Right lobe of liver (tissue), 4 donors: ENCODE data around the gene BTD.

Experiments used
- POLR2A ChIP-seq: fragments of 450-650 bp; IDR thresholded peaks from one replicate; pipeline ENCODE4 v1.6.1; 2017; ENCODE audit warnings: antibody characterized with exemption, mild to moderate bottlenecking
- TF ChIP-seq, protein P1 (sequence below), 4 donors: fragments of 200-600 bp in 3 of 4; fragments of 450-650 bp in 1 of 4; IDR thresholded peaks; one replicate each; pipeline versions ENCODE4 v1.5.1 to v1.8.0; 2016 to 2022; ENCODE audit warnings: antibody characterized with exemption in 4 of 4, mild to moderate bottlenecking in 2 of 4
- donor health status: DM: no; HTN: no; CAD: no.
- donor health status: DM: no; HTN: no; CAD: no.
- donor health status: DM: no; HTN: yes; CAD: no.

DNA sequence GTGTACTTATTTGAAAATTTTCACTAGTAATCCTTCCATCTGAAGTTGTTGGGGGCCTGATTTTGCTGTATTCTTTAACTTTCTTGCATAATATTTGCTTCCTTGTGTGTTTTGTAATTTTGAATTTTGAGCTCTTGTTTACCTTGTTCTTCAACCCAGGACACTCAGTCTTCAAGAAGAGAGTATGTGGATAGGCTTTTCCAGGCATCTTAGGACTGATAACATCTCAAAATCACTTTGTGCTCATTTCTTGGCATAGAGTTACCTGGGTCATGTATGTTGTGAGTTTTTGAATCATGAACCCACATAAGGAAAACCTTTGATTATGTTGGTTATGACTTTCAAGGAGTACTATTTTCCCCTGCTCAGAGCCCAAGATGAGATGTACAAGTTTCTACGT lies 13.4 kb downstream of the BTD start:
- no peak for TF ChIP-seq POLR2A
- TF ChIP-seq, protein P1, sequence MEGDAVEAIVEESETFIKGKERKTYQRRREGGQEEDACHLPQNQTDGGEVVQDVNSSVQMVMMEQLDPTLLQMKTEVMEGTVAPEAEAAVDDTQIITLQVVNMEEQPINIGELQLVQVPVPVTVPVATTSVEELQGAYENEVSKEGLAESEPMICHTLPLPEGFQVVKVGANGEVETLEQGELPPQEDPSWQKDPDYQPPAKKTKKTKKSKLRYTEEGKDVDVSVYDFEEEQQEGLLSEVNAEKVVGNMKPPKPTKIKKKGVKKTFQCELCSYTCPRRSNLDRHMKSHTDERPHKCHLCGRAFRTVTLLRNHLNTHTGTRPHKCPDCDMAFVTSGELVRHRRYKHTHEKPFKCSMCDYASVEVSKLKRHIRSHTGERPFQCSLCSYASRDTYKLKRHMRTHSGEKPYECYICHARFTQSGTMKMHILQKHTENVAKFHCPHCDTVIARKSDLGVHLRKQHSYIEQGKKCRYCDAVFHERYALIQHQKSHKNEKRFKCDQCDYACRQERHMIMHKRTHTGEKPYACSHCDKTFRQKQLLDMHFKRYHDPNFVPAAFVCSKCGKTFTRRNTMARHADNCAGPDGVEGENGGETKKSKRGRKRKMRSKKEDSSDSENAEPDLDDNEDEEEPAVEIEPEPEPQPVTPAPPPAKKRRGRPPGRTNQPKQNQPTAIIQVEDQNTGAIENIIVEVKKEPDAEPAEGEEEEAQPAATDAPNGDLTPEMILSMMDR (IDR thresholded peaks at IDR 0.05) = no peak
